Left lung (tissue), 10 donors: ENCODE data around the gene DIP2C. TPM values are rescaled to one million over a fixed set of nuclear protein-coding genes. Genes with fewer than 3 reads are reported as not detected.

Experiments
- ATAC-seq: fragments of 200-7000 bp; cut with Tn5 transposase; one replicate; pipeline ENCODE4 v1.9.1; 2020; ENCODE audit warnings: moderate library complexity
- DNase-seq, 4 donors: peaks; one replicate each; pipeline ENCODE4 v3.0.0-alpha.2; 2013 to 2020
- H3K27ac ChIP-seq, 2 donors: fragments of 200-600 bp; sonication (generic) in 1 of 2; one replicate each; pipeline versions ENCODE4 v1.5.0 to v1.8.0; 2020 to 2021
- H3K27me3 ChIP-seq, 2 donors: fragments of 200-600 bp; sonication (generic) in 1 of 2; one replicate each; pipeline versions ENCODE4 v1.5.0 to v1.8.0; 2020 to 2021
- H3K36me3 ChIP-seq, 2 donors: fragments of 200-600 bp; sonication (generic) in 1 of 2; one replicate each; pipeline versions ENCODE4 v1.5.0 to v1.8.0; 2020 to 2021
- H3K4me1 ChIP-seq, 2 donors: fragments of 200-600 bp; one replicate each; pipeline ENCODE4 v1.8.0; 2021
- H3K4me3 ChIP-seq, 2 donors: fragments of 200-600 bp; sonication (generic) in 1 of 2; one replicate each; pipeline versions ENCODE4 v1.5.0 to v1.8.0; 2020 to 2021; ENCODE audit warnings: mild to moderate bottlenecking in 1 of 2
- H3K9me3 ChIP-seq, 2 donors: fragments of 200-600 bp; sonication (generic) in 1 of 2; one replicate each; pipeline versions ENCODE4 v1.5.0 to v1.8.0; 2020 to 2021
- CTCF ChIP-seq, 2 donors: fragments of 200-600 bp; sonication (generic) in 1 of 2; IDR thresholded peaks; one replicate each; pipeline versions ENCODE4 v1.5.0 to v1.8.0; 2021; ENCODE audit warnings: antibody characterized with exemption in 2 of 2
- intact Hi-C, 2 donors: fragments of 100-400 bp; cut with DNase I; formaldehyde crosslinking; loops; one replicate each; pipeline versions ENCODE4 v1.11.2 to v1.14.2; 2022
- polyA plus RNA-seq, 6 donors: library from polyadenylated mRNA; unstranded; fragments of 120-200 nt; gene quantifications; one replicate each; pipeline ENCODE4 v1.2.1, GENCODE V29; 2013; ENCODE audit not compliant: insufficient read length in 6 of 6
- total RNA-seq, 2 donors: library from RNA; stranded (reverse); fragmentation: NEBNext Ultra II Directional; extraction: Animal tissue kit (Norgen Biotek cat#: 25700); gene quantifications; one replicate each; pipeline ENCODE4 v1.2.1, GENCODE V29; 2021
- donor health status: DM: no; HTN: yes; CAD: no.
- donor health status: DM: no; HTN: no; CAD: no.

The DIP2C gene
- total and polyA plus RNA-seq, 8 donors, result 10.5 to 22.5 (median 19.5) TPM

DNA sequence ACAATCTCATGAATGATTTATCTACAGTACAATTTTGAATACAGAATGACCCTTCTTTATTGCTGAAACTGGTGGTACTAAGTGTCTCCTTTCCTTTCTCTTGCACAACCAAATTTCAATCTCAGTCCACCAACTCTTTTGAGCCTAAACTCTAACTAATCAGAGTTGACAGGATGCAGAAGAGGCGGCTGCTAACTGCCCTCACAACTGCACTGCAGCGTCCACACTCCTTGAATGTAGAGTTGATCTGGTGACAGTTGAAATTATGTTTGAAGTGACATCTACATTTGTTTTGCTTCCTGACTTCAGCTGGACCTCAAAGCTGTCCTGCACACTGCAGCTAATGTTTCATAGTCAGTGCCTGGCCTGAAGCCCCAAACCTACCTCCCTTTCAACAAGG lies 414.6 kb downstream of the DIP2C start:
- DNase-seq (no peak), ATAC-seq (no peak)
- no peak overlapping the region for H3K27ac ChIP-seq
- intact Hi-C loops, result no loop called here
- no peaks in the 10 kb centered on the region for H3K9me3 ChIP-seq
- no peak for TF ChIP-seq CTCF (IDR thresholded peaks at IDR 0.05)
- no peaks in the 10 kb centered on the region for H3K4me1 ChIP-seq
- H3K36me3 ChIP-seq, result peaks cover 0 to 10% of the 10 kb centered on the region in 2 donors
- no peak overlapping the region for H3K4me3 ChIP-seq
- no peaks in the 10 kb centered on the region for H3K27me3 ChIP-seq

DNA sequence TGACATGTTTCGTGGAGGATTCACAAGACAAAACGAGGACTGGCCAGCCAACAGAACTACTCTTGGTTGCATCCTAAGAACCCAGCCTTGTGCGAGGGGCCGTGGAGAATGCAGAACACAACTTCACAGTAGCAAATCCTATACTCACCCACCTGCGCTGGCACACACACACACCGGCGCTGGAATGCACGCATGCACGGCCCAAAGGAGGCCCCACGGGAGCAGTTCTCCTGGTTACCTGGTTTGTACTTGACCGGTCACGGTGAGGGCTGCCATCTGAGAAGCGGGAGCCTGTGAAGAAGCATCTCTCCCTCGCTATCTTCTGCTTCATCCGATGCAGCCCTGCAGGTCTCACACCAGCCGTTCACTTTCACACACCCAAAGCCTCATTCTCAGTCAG lies 416.4 kb downstream of the DIP2C start:
- DNase-seq (peak in 1 of 4 donors; percentile 61), ATAC-seq (no peak)
- intact Hi-C loops, result no loop called here
- no peak for TF ChIP-seq CTCF (IDR thresholded peaks at IDR 0.05)
- Histone ChIP-seq H3K4me3 (no peak overlapping the region), H3K9me3 (no peaks in the 10 kb centered on the region), H3K27me3 (no peaks in the 10 kb centered on the region), H3K36me3 (no peaks in the 10 kb centered on the region), H3K27ac (no peak overlapping the region), H3K4me1 (no peaks in the 10 kb centered on the region)

GRCh38 chr10:271722-272121 lies 417.7 kb downstream of the DIP2C start:
- ATAC-seq, result no peak
- no peaks in the 10 kb centered on the region for H3K27me3 ChIP-seq

GRCh38 chr10:271201-271600 lies 418.3 kb downstream of the DIP2C start:
- no peak for DNase-seq
- ATAC-seq, result no peak
- no peak overlapping the region for H3K27ac ChIP-seq
- no peaks in the 10 kb centered on the region for H3K27me3 ChIP-seq
- H3K4me1 ChIP-seq, result no peaks in the 10 kb centered on the region
- H3K36me3 ChIP-seq, result no peaks in the 10 kb centered on the region
- intact Hi-C loops, result no loop called here
- H3K9me3 ChIP-seq, result no peaks in the 10 kb centered on the region
- TF ChIP-seq CTCF (IDR thresholded peaks at IDR 0.05), result no peak
- H3K4me3 ChIP-seq, result no peak overlapping the region

More at GRCh38 chr10:271722-272121, 417.7 kb downstream of the DIP2C start:
- TF ChIP-seq CTCF (IDR thresholded peaks at IDR 0.05), result no peak
- intact Hi-C loops, result no loop called here
- H3K4me3 ChIP-seq, result no peak overlapping the region
- H3K36me3 ChIP-seq, result no peaks in the 10 kb centered on the region
- no peak overlapping the region for H3K27ac ChIP-seq
- H3K9me3 ChIP-seq, result no peaks in the 10 kb centered on the region
- H3K4me1 ChIP-seq, result no peaks in the 10 kb centered on the region
- DNase-seq, result no peak

DNA sequence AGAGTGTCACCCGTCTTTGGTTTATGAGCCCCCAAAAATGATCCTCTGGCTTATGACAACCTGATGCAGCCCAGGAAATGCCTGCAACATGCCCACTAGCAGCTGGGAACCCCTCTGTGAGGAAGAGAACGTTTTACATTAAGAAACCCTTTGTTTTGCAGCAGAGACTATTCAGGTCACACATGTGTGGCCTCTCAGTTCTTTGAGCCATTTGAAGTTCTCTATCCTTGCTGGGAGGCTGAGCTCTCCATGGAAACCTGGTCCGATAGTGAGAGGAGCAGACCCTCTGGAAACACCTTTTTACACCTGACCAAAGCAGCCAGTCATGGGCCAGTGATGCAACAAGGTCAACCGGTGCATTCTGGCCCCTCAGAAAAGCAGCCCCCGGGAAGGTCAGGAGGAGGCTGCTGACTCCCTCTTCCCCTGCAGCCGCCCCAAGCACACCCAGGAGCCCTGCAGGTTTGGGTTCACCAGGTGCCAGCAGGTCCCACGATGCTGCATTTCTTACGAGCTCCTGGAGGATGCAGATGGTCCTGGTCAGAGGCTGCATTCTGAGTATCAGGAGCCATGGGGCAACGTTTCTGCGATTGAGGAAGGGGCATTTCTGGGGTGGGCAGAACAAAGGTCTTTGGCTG lies 419.9 kb downstream of the DIP2C start:
- Histone ChIP-seq H3K9me3 (no peaks in the 10 kb centered on the region), H3K36me3 (no peaks in the 10 kb centered on the region), H3K27me3 (no peaks in the 10 kb centered on the region), H3K27ac (no peak overlapping the region), H3K4me3 (no peak overlapping the region), H3K4me1 (no peaks in the 10 kb centered on the region)
- ATAC-seq, result no peak
- no peak for DNase-seq
- intact Hi-C loops, result no loop called here
- no peak for TF ChIP-seq CTCF (IDR thresholded peaks at IDR 0.05)
